GM12878 (cell line): ENCODE data around the gene SPATA31A5. TPM values are rescaled to one million over a fixed set of nuclear protein-coding genes. Genes with fewer than 3 reads are reported as not detected.
"Not testable (repeated sequence)": the region's sequence is repeated elsewhere in the genome, so short reads cannot be mapped to it uniquely, and the experiment has no call there.

Source experiments
- ATAC-seq: fragments of 200-7000 bp; cut with Tn5 transposase; 3 replicates; pipeline ENCODE4 v1.9.1; 2020; ENCODE audit warnings: mild to moderate bottlenecking, moderate library complexity
- Bru-seq: library from RNA; stranded (reverse); fragments of 400-500 nt; gene quantifications from one replicate; lab custom pipeline; 2021; lab: Mats Ljungman, UMichigan
- BruChase-seq, 2 experiments: library from RNA; stranded (reverse); fragments of 400-500 nt; gene quantifications; one replicate each; lab custom pipeline; 2021; lab: Mats Ljungman, UMichigan
- BruUV-seq: library from RNA; stranded (reverse); fragments of 400-500 nt; replicated peaks from 2 replicates; lab custom pipeline; 2021; lab: Mats Ljungman, UMichigan
- CTCF ChIA-PET: fragments of 300-600 bp; sonication (Branson Sonifier 250); formaldehyde crosslinking; extraction: SDS; loops from one replicate; lab custom pipeline; 2021; ENCODE audit warnings: inconsistent platforms; lab: Yijun Ruan, JAX
- POLR2A ChIA-PET: fragments of 350-600 bp; formaldehyde crosslinking; extraction: SDS; loops from one replicate; lab custom pipeline; 2021; ENCODE audit warnings: inconsistent platforms; lab: Charles Lee
- RAD21 ChIA-PET: fragments of 300-600 bp; sonication (Branson Sonifier 250); formaldehyde crosslinking; loops from one replicate; lab custom pipeline; 2023; ENCODE audit warnings: antibody characterized with exemption; ENCODE audit not compliant: unreplicated experiment; lab: Charles Lee
- SMC1A ChIA-PET: fragments of 300-600 bp; sonication (Branson Sonifier 250); formaldehyde crosslinking; loops from one replicate; lab custom pipeline; 2023; ENCODE audit not compliant: unreplicated experiment, uncharacterized antibody; lab: Charles Lee
- DNase-seq: peaks from one replicate; pipeline ENCODE4 v3.0.0-alpha.2; 2011; ENCODE audit warnings: low read depth, low spot score
- FAIRE-seq: peaks from 3 replicates; lab custom pipeline; 2011; peaks lifted over from hg19 to GRCh38; lab: Jason Lieb, UNC
- H2AFZ ChIP-seq: 2 replicates; pipeline ENCODE4 v1.6.0; 2011; ENCODE audit warnings: low read depth, low read length, control low read depth; ENCODE audit not compliant: control insufficient read depth
- H3K27ac ChIP-seq: 2 replicates; pipeline ENCODE4 v1.5.1; 2011; ENCODE audit warnings: control low read depth; ENCODE audit not compliant: control insufficient read depth, insufficient read depth
- H3K27me3 ChIP-seq, 2 experiments: replicated peaks in 1 of 2; 2 replicates each; pipeline versions ENCODE4 v1.6.0 to v1.6.1; 2011; ENCODE audit warnings: low read length in 1 of 2; ENCODE audit not compliant: control insufficient read depth in 2 of 2, insufficient read depth in 2 of 2
- H3K36me3 ChIP-seq, 2 experiments: 2 replicates each; pipeline ENCODE4 v1.5.1; 2011; ENCODE audit warnings: low read length in 1 of 2; ENCODE audit not compliant: control insufficient read depth in 2 of 2, insufficient read depth in 2 of 2
- H3K4me1 ChIP-seq: 2 replicates; pipeline ENCODE4 v1.6.1; 2011; ENCODE audit warnings: mild to moderate bottlenecking, low read length, moderate library complexity, mixed read lengths; ENCODE audit not compliant: control insufficient read depth, insufficient read depth
- H3K4me2 ChIP-seq: 2 replicates; pipeline ENCODE4 v1.6.0; 2011; ENCODE audit warnings: control low read depth; ENCODE audit not compliant: control insufficient read depth, insufficient read depth
- H3K4me3 ChIP-seq: fragments of 200-600 bp; sonication (generic); 2 replicates; pipeline ENCODE4 v1.5.1; 2016
- H3K79me2 ChIP-seq: 2 replicates; pipeline ENCODE4 v1.6.0; 2011; ENCODE audit warnings: low read length; ENCODE audit not compliant: control insufficient read depth, insufficient read depth
- H3K9ac ChIP-seq: 2 replicates; pipeline ENCODE4 v1.8.0; 2011; ENCODE audit warnings: low read length, control low read depth, mixed read lengths; ENCODE audit not compliant: control insufficient read depth, insufficient read depth
- H3K9me3 ChIP-seq: replicated peaks from 3 replicates; pipeline ENCODE4 v1.5.1; 2011; ENCODE audit warnings: mild to moderate bottlenecking, low read length; ENCODE audit not compliant: control insufficient read depth, insufficient read depth
- H4K20me1 ChIP-seq: 2 replicates; pipeline ENCODE4 v1.6.0; 2011; ENCODE audit not compliant: control insufficient read depth, insufficient read depth
- WGBS: methylation state at CpG from one replicate; pipeline ENCODE4 v1.1.6; 2016; ENCODE audit warnings: low lambda C conversion rate; ENCODE audit not compliant: insufficient replicate concordance, insufficient coverage; ENCODE audit errors: missing lambda C conversion rate; 5-methylcytosine and 5-hydroxymethylcytosine counted together
- in situ Hi-C: fragments of 300-500 bp; cut with MboI; formaldehyde crosslinking; loops from 9 replicates; pipeline ENCODE4 v1.14.3; 2018; ENCODE audit warnings: mixed read lengths
- intact Hi-C: fragments of 100-400 bp; cut with micrococcal nuclease; formaldehyde crosslinking; loops from one replicate; pipeline ENCODE4 v1.14.2; 2022; ENCODE audit not compliant: unreplicated experiment
- long read RNA-seq, 2 experiments: library from polyadenylated mRNA; unstranded; transcript quantifications; one replicate each; pipeline ENCODE4 v2.0.0, GENCODE V29; 2019 to 2020
- polyA minus RNA-seq, 3 experiments: library from RNA; depleted of rRNA, polyadenylated mRNA; stranded (reverse); fragments of >200 nt; gene quantifications; 2 replicates each; pipeline ENCODE4 v1.2.3, GENCODE V29; 2011
- polyA plus RNA-seq, 11 experiments: library from polyadenylated mRNA; depleted of rRNA in 4 of 11; unstranded in 6 of 11; stranded (reverse) in 5 of 11; fragments of >200 nt; fragmentation: Nextera tagmentation in 4 of 11; fragmentation: Illumina TruSeq in 1 of 11; extraction: Ambion mirVana in 4 of 11; extraction: Trizol in 1 of 11; gene quantifications; 1 replicate in 1 of 11; 2 replicates in 10 of 11; pipeline versions ENCODE4 v1.2.1 to v1.2.3, GENCODE V29; 2011 to 2016; ENCODE audit warnings: inconsistent platforms in 2 of 11, missing spikeins in 2 of 11, low read depth in 1 of 11
- total RNA-seq, 4 experiments: library from RNA; depleted of rRNA in 3 of 4; stranded (reverse); fragments of >200 nt in 3 of 4; fragmentation: Illumina TruSeq in 1 of 4; extraction: Trizol in 1 of 4; gene quantifications; 2 replicates each; pipeline versions ENCODE4 v1.2.1 to v1.2.3, GENCODE V29; 2013 to 2021

SPATA31A5 gene
- not detected in 2 replicates for total RNA-seq (2013; cell fraction: nucleolus; rRNA removed)
- total RNA-seq (2014; rRNA removed) (not detected in 2 replicates), total RNA-seq (2014; rRNA removed; fragmentation: Illumina TruSeq; extraction: Trizol) (not detected in 2 replicates), total RNA-seq (2021) (not detected in 2 replicates), polyA plus RNA-seq (2011; rRNA removed) (0.03 TPM in 1 of 2 replicates, not detected in the other), polyA plus RNA-seq (2014; fragmentation: Illumina TruSeq; extraction: Trizol) (not detected in 2 replicates), polyA plus RNA-seq (2014; fragmentation: Nextera tagmentation; extraction: Ambion mirVana) (not detected), polyA plus RNA-seq (2014; rRNA removed) (not detected in 2 replicates), polyA plus RNA-seq (2016; fragmentation: Nextera tagmentation; extraction: Ambion mirVana) (not detected), polyA minus RNA-seq (2011; rRNA and poly(A)+ RNA removed) (not detected in 2 replicates), Bru-seq, nascent RNA (not detected), BruChase-seq, experiment 1, labeled RNA remaining after a 6-hour chase (not detected), BruChase-seq, experiment 2, labeled RNA remaining after a 2-hour chase (not detected)
- polyA plus RNA-seq (2011; ENCODE audit: low read depth): not detected
- not detected in 2 replicates for polyA plus RNA-seq (2011; cell fraction: cytosol; rRNA removed)
- polyA plus RNA-seq (2011; cell fraction: nucleus; rRNA removed): not detected in 2 replicates
- polyA plus RNA-seq (2012): not detected in 2 replicates
- not detected in 2 replicates for polyA minus RNA-seq (2011; cell fraction: cytosol; rRNA and poly(A)+ RNA removed)
- polyA minus RNA-seq (2011; cell fraction: nucleus; rRNA and poly(A)+ RNA removed): not detected in 2 replicates
- long read RNA-seq, experiment 1: 0 reads
- long read RNA-seq, experiment 2: 0 reads

DNA sequence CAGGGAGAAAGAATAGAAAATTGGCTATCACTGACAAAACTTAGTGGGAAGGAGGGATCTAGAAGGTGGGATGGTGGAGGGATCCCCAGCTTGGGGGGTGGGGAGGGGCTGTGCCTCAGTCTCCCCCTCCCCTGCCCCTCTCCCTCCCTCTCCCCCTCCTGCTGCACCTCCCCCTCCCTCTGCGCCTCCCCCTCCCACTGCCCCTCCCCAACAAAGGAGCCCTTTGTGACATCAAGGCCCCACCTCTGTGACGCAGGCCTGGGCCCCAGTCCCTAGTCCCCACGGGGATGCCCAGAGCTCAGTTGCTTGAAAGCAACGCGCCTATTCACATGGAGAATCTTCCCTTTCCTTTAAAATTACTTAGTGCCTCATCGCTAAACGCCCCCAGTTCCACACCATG lies at the start of gene SPATA31A5:
Gene SPATA31A5, plus strand, starts transcription at position 301 of the 400 bp plus-strand sequence. Its CDS starts 29 bp downstream, at position 330.
- RAD21 ChIA-PET, POLR2A ChIA-PET: not testable (repeated sequence)

DNA sequence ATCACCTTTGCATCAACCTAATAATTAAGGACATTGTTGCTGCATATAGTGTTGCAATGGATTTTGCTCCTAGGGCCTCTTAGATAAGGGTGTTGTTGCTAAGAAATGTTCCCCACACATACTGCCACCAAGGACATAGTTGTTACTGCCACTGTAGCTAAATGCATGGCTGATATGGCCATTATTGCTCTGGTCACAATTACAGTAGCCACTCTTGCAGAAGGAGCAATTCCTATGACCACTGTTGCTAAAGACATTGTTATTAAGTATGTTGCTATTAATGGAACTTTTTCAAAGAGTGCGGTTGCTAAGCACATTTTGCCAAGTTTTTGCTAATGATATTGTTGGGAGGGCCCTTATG lies 48.8 kb downstream of the SPATA31A5 start:
- BruUV-seq, POLR2A ChIA-PET, H3K27ac ChIP-seq, FAIRE-seq, DNase-seq, SMC1A ChIA-PET, in situ Hi-C loops, H3K36me3 ChIP-seq, H2AFZ ChIP-seq, H3K4me1 ChIP-seq, H3K79me2 ChIP-seq, ATAC-seq, CTCF ChIA-PET, H3K9me3 ChIP-seq, H3K9ac ChIP-seq, RAD21 ChIA-PET, intact Hi-C loops, H3K4me2 ChIP-seq, H3K4me3 ChIP-seq, H4K20me1 ChIP-seq, H3K27me3 ChIP-seq: not testable (repeated sequence)
- WGBS: no CpG with 5 or more reads among the region's 1 CpG

More for the DNA sequence above, at the start of gene SPATA31A5:
- H3K9me3 ChIP-seq, H3K27me3 ChIP-seq, CTCF ChIA-PET, DNase-seq, H3K4me1 ChIP-seq, H3K36me3 ChIP-seq, FAIRE-seq, H3K79me2 ChIP-seq, BruUV-seq, H3K27ac ChIP-seq, H3K4me3 ChIP-seq, H2AFZ ChIP-seq, H3K9ac ChIP-seq, ATAC-seq, intact Hi-C loops, SMC1A ChIA-PET, in situ Hi-C loops, H3K4me2 ChIP-seq, H4K20me1 ChIP-seq: not testable (repeated sequence)
- no CpG with 5 or more reads among the region's 7 CpGs for WGBS

DNA sequence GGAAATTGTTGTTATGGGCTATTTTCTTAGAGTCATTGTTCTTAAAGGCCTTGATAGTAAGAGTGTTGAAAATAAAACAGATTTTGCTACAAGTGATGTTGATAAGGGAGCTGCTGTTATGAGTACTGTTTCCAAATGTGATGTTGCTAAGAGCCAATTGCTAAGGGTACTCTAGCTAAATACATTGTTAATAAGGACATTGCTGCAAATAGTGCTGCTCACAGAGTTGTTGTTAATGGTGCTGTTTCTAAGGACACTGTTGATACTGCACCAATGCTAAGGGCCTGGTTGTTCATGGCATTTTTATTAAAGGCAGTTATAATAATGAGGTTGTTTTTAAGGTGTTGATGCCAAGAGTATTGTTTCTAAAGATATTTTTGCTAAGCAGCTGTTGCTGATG lies 52.2 kb downstream of the SPATA31A5 start:
- FAIRE-seq, H4K20me1 ChIP-seq, ATAC-seq, SMC1A ChIA-PET, H3K79me2 ChIP-seq, H2AFZ ChIP-seq, H3K9me3 ChIP-seq, in situ Hi-C loops, intact Hi-C loops, H3K9ac ChIP-seq, CTCF ChIA-PET, H3K27me3 ChIP-seq, H3K4me2 ChIP-seq, RAD21 ChIA-PET, BruUV-seq, H3K27ac ChIP-seq, DNase-seq, POLR2A ChIA-PET, H3K4me1 ChIP-seq, H3K36me3 ChIP-seq, H3K4me3 ChIP-seq: not testable (repeated sequence)
